Nephron progenitor cell (in vitro differentiated cells): ENCODE measurements around the gene GBP2.
A peak's percentile ranks its signal among the peaks of the same experiment; 100 is the strongest.

Source experiments
- DNase-seq: peaks from one replicate; pipeline ENCODE4 v3.0.0; 2021
- H3K27ac Mint-ChIP-seq: 2 replicates; pipeline ENCODE4 v1.8.0; 2021; ENCODE audit warnings: mild to moderate bottlenecking, moderate library complexity, mixed read lengths
- H3K27me3 Mint-ChIP-seq: 2 replicates; pipeline ENCODE4 v1.8.0; 2021; ENCODE audit warnings: mild to moderate bottlenecking, low read depth, mixed read lengths; ENCODE audit not compliant: poor library complexity
- H3K36me3 Mint-ChIP-seq: 2 replicates; pipeline ENCODE4 v1.8.0; 2021; ENCODE audit warnings: low read depth, mixed read lengths
- H3K4me1 Mint-ChIP-seq: 2 replicates; pipeline ENCODE4 v1.8.0; 2021; ENCODE audit warnings: mixed read lengths
- H3K4me3 Mint-ChIP-seq: 2 replicates; pipeline ENCODE4 v1.8.0; 2021; ENCODE audit warnings: mild to moderate bottlenecking, moderate library complexity, mixed read lengths
- H3K9me3 Mint-ChIP-seq: 2 replicates; pipeline ENCODE4 v1.8.0; 2021; ENCODE audit warnings: mild to moderate bottlenecking, moderate library complexity, mixed read lengths
- CTCF ChIP-seq: fragments of 200-600 bp; sonication (generic); IDR thresholded peaks from 2 replicates; pipeline ENCODE4 v1.5.0; 2021; ENCODE audit warnings: antibody characterized with exemption

The GBP2 gene

GRCh38 chr1:89149976-89150375, 24.1 kb upstream of the GBP2 start:
- no peak overlapping the region for H3K27ac Mint-ChIP-seq
- no peaks in the 10 kb centered on the region for H3K4me1 Mint-ChIP-seq

GRCh38 chr1:89149229-89149628, 23.3 kb upstream of the GBP2 start:
- Mint-ChIP-seq H3K27me3 (peaks cover 13% of the 10 kb centered on the region), H3K27ac (no peak overlapping the region), H3K4me3 (no peak overlapping the region), H3K9me3 (no peaks in the 10 kb centered on the region), H3K36me3 (no peaks in the 10 kb centered on the region), H3K4me1 (no peaks in the 10 kb centered on the region)
- peak; percentile 18 for DNase-seq
- no peak for TF ChIP-seq CTCF

More at GRCh38 chr1:89149976-89150375, 24.1 kb upstream of the GBP2 start:
- no peak for DNase-seq
- H3K4me3 Mint-ChIP-seq, result no peak overlapping the region
- H3K27me3 Mint-ChIP-seq, result peaks cover 11% of the 10 kb centered on the region
- no peaks in the 10 kb centered on the region for H3K9me3 Mint-ChIP-seq
- TF ChIP-seq CTCF, result no peak
- H3K36me3 Mint-ChIP-seq, result no peaks in the 10 kb centered on the region

GRCh38 chr1:89147678-89148658, 22.1 kb upstream of the GBP2 start:
- TF ChIP-seq CTCF, result no peak
- Mint-ChIP-seq H3K4me1 (no peaks in the 10 kb centered on the region), H3K9me3 (no peaks in the 10 kb centered on the region), H3K27me3 (peaks cover 13% of the 10 kb centered on the region), H3K36me3 (no peaks in the 10 kb centered on the region), H3K4me3 (no peak overlapping the region), H3K27ac (no peak overlapping the region)
- no peak for DNase-seq

GRCh38 chr1:89146721-89147120, 20.8 kb upstream of the GBP2 start:
- Mint-ChIP-seq H3K27ac (no peak overlapping the region), H3K4me3 (no peak overlapping the region), H3K4me1 (no peaks in the 10 kb centered on the region), H3K27me3 (peaks cover 11% of the 10 kb centered on the region), H3K9me3 (no peaks in the 10 kb centered on the region), H3K36me3 (no peaks in the 10 kb centered on the region)
- no peak for DNase-seq
- TF ChIP-seq CTCF, result no peak

GRCh38 chr1:89143484-89143883, 17.6 kb upstream of the GBP2 start:
- H3K9me3 Mint-ChIP-seq, result peaks cover 4% of the 10 kb centered on the region
- H3K4me3 Mint-ChIP-seq, result no peak overlapping the region
- DNase-seq, result no peak

More at GRCh38 chr1:89143484-89143883, 17.6 kb upstream of the GBP2 start:
- Mint-ChIP-seq H3K4me1 (no peaks in the 10 kb centered on the region), H3K36me3 (no peaks in the 10 kb centered on the region), H3K27me3 (peaks cover 16% of the 10 kb centered on the region), H3K27ac (no peak overlapping the region)
- no peak for TF ChIP-seq CTCF
